ENCODE data around the gene REEP6. TPM values are rescaled to one million over a fixed set of nuclear protein-coding genes. Genes with fewer than 3 reads are reported as not detected.

The REEP6 gene
- total and polyA plus RNA-seq, 12 donors, result 16.5 to 205 (median 115) TPM

DNA sequence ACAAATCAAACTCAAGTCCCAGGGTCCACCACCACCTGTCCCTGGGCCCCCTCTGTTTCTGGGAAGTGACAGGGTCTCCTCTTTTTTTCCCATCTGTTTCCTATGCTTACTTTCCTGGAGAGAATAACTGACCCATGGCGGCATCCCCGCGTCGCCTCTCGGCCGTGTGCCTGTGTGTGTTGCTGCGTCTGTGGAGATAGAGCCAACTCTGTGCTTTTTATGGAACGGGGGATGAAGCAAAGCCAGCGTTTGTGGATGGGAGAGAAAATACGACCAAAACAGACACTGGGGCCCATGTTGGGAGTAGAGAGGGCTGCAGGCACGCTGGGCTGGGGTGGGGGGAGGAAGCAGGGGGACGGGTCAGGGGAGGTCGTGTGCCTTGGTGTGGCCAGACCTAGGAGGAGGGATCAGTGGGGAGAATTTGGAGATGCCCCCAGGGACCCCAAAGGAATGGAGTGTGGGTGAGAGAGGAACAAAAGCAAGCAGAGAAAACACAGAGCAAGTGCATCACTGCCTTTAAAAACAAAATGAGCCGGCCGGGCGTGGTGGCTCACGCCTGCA, 49.5 kb downstream of the REEP6 start:
- TF ChIP-seq, protein P1, sequence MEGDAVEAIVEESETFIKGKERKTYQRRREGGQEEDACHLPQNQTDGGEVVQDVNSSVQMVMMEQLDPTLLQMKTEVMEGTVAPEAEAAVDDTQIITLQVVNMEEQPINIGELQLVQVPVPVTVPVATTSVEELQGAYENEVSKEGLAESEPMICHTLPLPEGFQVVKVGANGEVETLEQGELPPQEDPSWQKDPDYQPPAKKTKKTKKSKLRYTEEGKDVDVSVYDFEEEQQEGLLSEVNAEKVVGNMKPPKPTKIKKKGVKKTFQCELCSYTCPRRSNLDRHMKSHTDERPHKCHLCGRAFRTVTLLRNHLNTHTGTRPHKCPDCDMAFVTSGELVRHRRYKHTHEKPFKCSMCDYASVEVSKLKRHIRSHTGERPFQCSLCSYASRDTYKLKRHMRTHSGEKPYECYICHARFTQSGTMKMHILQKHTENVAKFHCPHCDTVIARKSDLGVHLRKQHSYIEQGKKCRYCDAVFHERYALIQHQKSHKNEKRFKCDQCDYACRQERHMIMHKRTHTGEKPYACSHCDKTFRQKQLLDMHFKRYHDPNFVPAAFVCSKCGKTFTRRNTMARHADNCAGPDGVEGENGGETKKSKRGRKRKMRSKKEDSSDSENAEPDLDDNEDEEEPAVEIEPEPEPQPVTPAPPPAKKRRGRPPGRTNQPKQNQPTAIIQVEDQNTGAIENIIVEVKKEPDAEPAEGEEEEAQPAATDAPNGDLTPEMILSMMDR (IDR thresholded peaks at IDR 0.05), result no peak
- no peak for TF ChIP-seq POLR2A (IDR thresholded peaks at IDR 0.05)
- intact Hi-C loops (cut with DNase I), result loop anchor here in 1 of 2 donors (10.0 kb wide), 2 partner anchors 114 to 274 kb away; partner anchors contain the start of genes ATP8B3 and TCF3
- Histone ChIP-seq H3K27ac (no peak overlapping the region), H3K4me1 (replicated peaks in 1 of 2) (no peaks in the 10 kb centered on the region), H3K36me3 (replicated peaks in 1 of 2) (no peaks in the 10 kb centered on the region), H3K27me3 (peaks cover 3% of the 10 kb centered on the region), H3K9me3 (replicated peaks in 1 of 3) (no peaks in the 10 kb centered on the region), H3K4me3 (no peak overlapping the region)
- 41 to 45% (median 44%) methylated on average over 17 of the region's 17 CpGs for WGBS, 4 donors
- no peak for DNase-seq

Other genes starting within 250 kb of the REEP6 start
- gene ATP5F1D, start 249.4 kb upstream of the REEP6 start, total RNA-seq, result 100 to 1,000 TPM in 7 of 9 donors, 10 to 100 TPM in 2; 78.9 to 435 (median 205) TPM
- 1,000 to 10,000 TPM in 1 of 3 donors, 100 to 1,000 TPM in 1, 10 to 100 TPM in 1; 15.6 to 1,534 (median 925) TPM for gene ATP5F1D, start 249.4 kb upstream of the REEP6 start, polyA plus RNA-seq
- gene MIDN, start 242.6 kb upstream of the REEP6 start, total RNA-seq, result 100 to 1,000 TPM in 5 of 9 donors, 10 to 100 TPM in 3, 1 to 10 TPM in 1; 8.6 to 189 (median 112) TPM
- gene MIDN, start 242.6 kb upstream of the REEP6 start, polyA plus RNA-seq, result 10 to 100 TPM; 15.5 to 73.0 (median 46.8) TPM
- 1,000 to 10,000 TPM in 1 of 9 donors, 100 to 1,000 TPM in 8; 317 to 1,164 (median 674) TPM for gene CIRBP, start 221.8 kb upstream of the REEP6 start, total RNA-seq
- 100 to 1,000 TPM; 360 to 990 (median 737) TPM for gene CIRBP, start 221.8 kb upstream of the REEP6 start, polyA plus RNA-seq
- gene FAM174C, start 215.7 kb upstream of the REEP6 start, total RNA-seq, result 100 to 1,000 TPM in 3 of 9 donors, 10 to 100 TPM in 6; 48.4 to 279 (median 85.0) TPM
- 100 to 1,000 TPM in 2 of 3 donors, 1 to 10 TPM in 1; 3.8 to 139 (median 123) TPM for gene FAM174C, start 215.7 kb upstream of the REEP6 start, polyA plus RNA-seq
- gene EFNA2, start 205.3 kb upstream of the REEP6 start, total RNA-seq, result under 1 TPM in 1 of 9 donors, not detected in 8; 0.11 TPM
- gene EFNA2, start 205.3 kb upstream of the REEP6 start, polyA plus RNA-seq, result not detected
- gene NDUFS7, start 107.3 kb upstream of the REEP6 start, total RNA-seq, result 100 to 1,000 TPM; 102 to 286 (median 150) TPM
- 100 to 1,000 TPM in 2 of 3 donors, 1 to 10 TPM in 1; 4.7 to 267 (median 134) TPM for gene NDUFS7, start 107.3 kb upstream of the REEP6 start, polyA plus RNA-seq
- gene GAMT, start 89.6 kb upstream of the REEP6 start, total RNA-seq, result 10 to 100 TPM; 14.8 to 96.9 (median 30.7) TPM
- gene GAMT, start 89.6 kb upstream of the REEP6 start, polyA plus RNA-seq, result 10 to 100 TPM in 2 of 3 donors, 1 to 10 TPM in 1; 7.4 to 84.5 (median 74.2) TPM
- 10 to 100 TPM; 11.5 to 87.5 (median 41.4) TPM for gene DAZAP1, start 83.6 kb upstream of the REEP6 start, total RNA-seq
- 100 to 1,000 TPM in 1 of 3 donors, 10 to 100 TPM in 2; 60.0 to 117 (median 77.5) TPM for gene DAZAP1, start 83.6 kb upstream of the REEP6 start, polyA plus RNA-seq
- 1,000 to 10,000 TPM in 6 of 9 donors, 100 to 1,000 TPM in 3; 780 to 3,934 (median 1,471) TPM for gene RPS15, start 52.8 kb upstream of the REEP6 start, total RNA-seq
- 1,000 to 10,000 TPM in 2 of 3 donors, 100 to 1,000 TPM in 1; 471 to 4,071 (median 2,224) TPM for gene RPS15, start 52.8 kb upstream of the REEP6 start, polyA plus RNA-seq
- gene APC2, start 41.1 kb upstream of the REEP6 start, total RNA-seq, result 1 to 10 TPM in 3 of 9 donors, under 1 TPM in 6; 0.06 to 6.9 (median 0.35) TPM
- gene APC2, start 41.1 kb upstream of the REEP6 start, polyA plus RNA-seq, result 10 to 100 TPM in 1 of 3 donors, under 1 TPM in 2; 0.71 to 12.9 (median 0.82) TPM
- gene C19orf25, start 12.0 kb upstream of the REEP6 start, total RNA-seq, result 10 to 100 TPM; 26.9 to 60.4 (median 35.6) TPM
- gene C19orf25, start 12.0 kb upstream of the REEP6 start, polyA plus RNA-seq, result 10 to 100 TPM in 2 of 3 donors, 1 to 10 TPM in 1; 6.0 to 55.7 (median 33.4) TPM
- gene PCSK4, start 831 bp upstream of the REEP6 start, total RNA-seq, result 10 to 100 TPM in 2 of 9 donors, 1 to 10 TPM in 7; 1.2 to 13.1 (median 4.4) TPM
- 10 to 100 TPM in 2 of 3 donors, 1 to 10 TPM in 1; 1.3 to 29.7 (median 13.7) TPM for gene PCSK4, start 831 bp upstream of the REEP6 start, polyA plus RNA-seq
- 1 to 10 TPM in 7 of 9 donors, under 1 TPM in 2; 0.61 to 8.8 (median 1.6) TPM for gene ADAMTSL5, start 21.8 kb downstream of the REEP6 start, total RNA-seq
- gene ADAMTSL5, start 21.8 kb downstream of the REEP6 start, polyA plus RNA-seq, result 1 to 10 TPM in 2 of 3 donors, under 1 TPM in 1; 0.79 to 2.4 (median 2.0) TPM
- gene PLK5, start 32.9 kb downstream of the REEP6 start, total RNA-seq, result under 1 TPM in 2 of 9 donors, not detected in 7; 0.15 to 0.17 TPM
- gene PLK5, start 32.9 kb downstream of the REEP6 start, polyA plus RNA-seq, result 1 to 10 TPM in 1 of 3 donors, under 1 TPM in 1, not detected in 1; 0.47 to 1.0 TPM
- 10 to 100 TPM in 8 of 9 donors, 1 to 10 TPM in 1; 7.3 to 31.6 (median 20.1) TPM for gene MEX3D, start 77.1 kb downstream of the REEP6 start, total RNA-seq
- gene MEX3D, start 77.1 kb downstream of the REEP6 start, polyA plus RNA-seq, result 1 to 10 TPM; 1.6 to 2.6 (median 2.1) TPM
- gene MBD3, start 101.7 kb downstream of the REEP6 start, total RNA-seq, result 100 to 1,000 TPM in 4 of 9 donors, 10 to 100 TPM in 5; 60.6 to 144 (median 92.1) TPM
- 100 to 1,000 TPM in 1 of 3 donors, 10 to 100 TPM in 1, 1 to 10 TPM in 1; 3.5 to 221 (median 95.8) TPM for gene MBD3, start 101.7 kb downstream of the REEP6 start, polyA plus RNA-seq
- gene UQCR11, start 114.3 kb downstream of the REEP6 start, total RNA-seq, result 100 to 1,000 TPM in 6 of 9 donors, 10 to 100 TPM in 3; 47.1 to 336 (median 267) TPM
- gene UQCR11, start 114.3 kb downstream of the REEP6 start, polyA plus RNA-seq, result 100 to 1,000 TPM in 1 of 3 donors, 10 to 100 TPM in 2; 91.7 to 122 (median 96.9) TPM
- 10 to 100 TPM; 15.7 to 96.0 (median 39.9) TPM for gene TCF3, start 161.4 kb downstream of the REEP6 start, total RNA-seq
- 10 to 100 TPM in 2 of 3 donors, 1 to 10 TPM in 1; 8.5 to 45.1 (median 44.2) TPM for gene TCF3, start 161.4 kb downstream of the REEP6 start, polyA plus RNA-seq

All from adrenal gland (tissue), 12 donors.